ENCODE measurements around the gene TSPO2. TPM values are rescaled to one million over a fixed set of nuclear protein-coding genes. Genes with fewer than 3 reads are reported as not detected.

TSPO2 gene
- not detected in 2 replicates for total RNA-seq
- polyA plus RNA-seq: not detected in 2 replicates
- not detected in 2 replicates for polyA plus RNA-seq (2012)
- polyA minus RNA-seq (ENCODE audit: low replicate concordance): not detected in 2 replicates

- no peaks in the 10 kb centered on the region for H3K4me1 ChIP-seq (ENCODE audit: control insufficient read depth, extremely low read depth, insufficient read depth, low read length)
Measured at GRCh38 chr6:41042226-41043055, at the start of gene TSPO2. Gene TSPO2, plus strand, starts transcription at chr6:41042467. Its CDS starts 519 bp downstream, at chr6:41042986.

GRCh38 chr6:40992746-40993145 lies 49.5 kb upstream of the TSPO2 start:
- no peaks in the 10 kb centered on the region for H3K36me3 ChIP-seq (ENCODE audit: control insufficient read depth, insufficient read depth, low read length)
- no peak overlapping the region for H3K27ac ChIP-seq (ENCODE audit: insufficient read depth, low read length)
- H3K4me3 ChIP-seq (replicated peaks in 1 of 4; ENCODE audit: control extremely low read depth in 1 of 4, insufficient read depth in 1 of 4, low read depth in 3 of 4, low read length in 4 of 4): no peak overlapping the region
- TF ChIP-seq CTCF (conservative IDR thresholded peaks at IDR 0.05 in 1 of 2, IDR thresholded peaks at IDR 0.05 in 1 of 2; ENCODE audit: low read depth in 1 of 2, low read length in 2 of 2): no peak
- TF ChIP-seq EZH2 (IDR thresholded peaks at IDR 0.05; ENCODE audit: low read length, missing control alignments): no peak
- no peaks in the 10 kb centered on the region for H4K20me1 ChIP-seq (ENCODE audit: control insufficient read depth, extremely low read depth, insufficient read depth, low read length)
- no peak overlapping the region for H3K4me2 ChIP-seq (ENCODE audit: extremely low read depth, insufficient read depth, low read length)
- H2AFZ ChIP-seq (ENCODE audit: low read length): no peak overlapping the region
- H3K9me3 ChIP-seq (ENCODE audit: control insufficient read depth, insufficient read depth, low read depth, low read length): no peaks in the 10 kb centered on the region
- no peak for DNase-seq (ENCODE audit: low read depth in 2 of 2)
- peaks cover 5% of the 10 kb centered on the region for H3K4me1 ChIP-seq (ENCODE audit: control insufficient read depth, extremely low read depth, insufficient read depth, low read length)
- H3K9ac ChIP-seq (ENCODE audit: insufficient read depth, low read length): no peak overlapping the region
- H3K27me3 ChIP-seq (ENCODE audit: control insufficient read depth, insufficient read depth, low read length): peaks cover 2% of the 10 kb centered on the region
- no peaks in the 10 kb centered on the region for H3K79me2 ChIP-seq (ENCODE audit: control insufficient read depth, insufficient read depth, low read length)

More at GRCh38 chr6:41042226-41043055, at the start of gene TSPO2:
- no peaks in the 10 kb centered on the region for H3K9me3 ChIP-seq (ENCODE audit: control insufficient read depth, insufficient read depth, low read depth, low read length)
- no peak within 1 kb of the TSS for H3K4me3 ChIP-seq (replicated peaks in 1 of 4; ENCODE audit: control extremely low read depth in 1 of 4, insufficient read depth in 1 of 4, low read depth in 3 of 4, low read length in 4 of 4)
- H2AFZ ChIP-seq (ENCODE audit: low read length): no peak within 1 kb of the TSS
- H3K4me2 ChIP-seq (ENCODE audit: extremely low read depth, insufficient read depth, low read length): no peak within 1 kb of the TSS
- H3K27ac ChIP-seq (ENCODE audit: insufficient read depth, low read length): no peak within 1 kb of the TSS
- H3K9ac ChIP-seq (ENCODE audit: insufficient read depth, low read length): no peak within 1 kb of the TSS
- no peak for TF ChIP-seq EZH2 (IDR thresholded peaks at IDR 0.05; ENCODE audit: low read length, missing control alignments)
- no peak for TF ChIP-seq CTCF (conservative IDR thresholded peaks at IDR 0.05 in 1 of 2, IDR thresholded peaks at IDR 0.05 in 1 of 2; ENCODE audit: low read depth in 1 of 2, low read length in 2 of 2)
- H4K20me1 ChIP-seq (ENCODE audit: control insufficient read depth, extremely low read depth, insufficient read depth, low read length): no peaks in the 10 kb centered on the region
- peaks cover 2% of the 10 kb centered on the region for H3K27me3 ChIP-seq (ENCODE audit: control insufficient read depth, insufficient read depth, low read length)
- H3K36me3 ChIP-seq (ENCODE audit: control insufficient read depth, insufficient read depth, low read length): no peaks in the 10 kb centered on the region
- H3K79me2 ChIP-seq (ENCODE audit: control insufficient read depth, insufficient read depth, low read length): no peaks in the 10 kb centered on the region
- DNase-seq (ENCODE audit: low read depth in 2 of 2): no peak

GRCh38 chr6:40996591-40997233 lies 45.6 kb upstream of the TSPO2 start:
- no peaks in the 10 kb centered on the region for H4K20me1 ChIP-seq (ENCODE audit: control insufficient read depth, extremely low read depth, insufficient read depth, low read length)
- no peak overlapping the region for H3K27ac ChIP-seq (ENCODE audit: insufficient read depth, low read length)
- H3K4me2 ChIP-seq (ENCODE audit: extremely low read depth, insufficient read depth, low read length): no peak overlapping the region
- H3K4me1 ChIP-seq (ENCODE audit: control insufficient read depth, extremely low read depth, insufficient read depth, low read length): peaks cover 5% of the 10 kb centered on the region
- H3K36me3 ChIP-seq (ENCODE audit: control insufficient read depth, insufficient read depth, low read length): no peaks in the 10 kb centered on the region
- H3K9ac ChIP-seq (ENCODE audit: insufficient read depth, low read length): no peak overlapping the region
- no peaks in the 10 kb centered on the region for H3K79me2 ChIP-seq (ENCODE audit: control insufficient read depth, insufficient read depth, low read length)
- peak in 1 of 2 donors; percentile 12 for DNase-seq (ENCODE audit: low read depth in 2 of 2)
- no peak overlapping the region for H2AFZ ChIP-seq (ENCODE audit: low read length)
- TF ChIP-seq CTCF (conservative IDR thresholded peaks at IDR 0.05 in 1 of 2, IDR thresholded peaks at IDR 0.05 in 1 of 2; ENCODE audit: low read depth in 1 of 2, low read length in 2 of 2): no peak
- TF ChIP-seq EZH2 (IDR thresholded peaks at IDR 0.05; ENCODE audit: low read length, missing control alignments): no peak
- no peaks in the 10 kb centered on the region for H3K27me3 ChIP-seq (ENCODE audit: control insufficient read depth, insufficient read depth, low read length)
- H3K9me3 ChIP-seq (ENCODE audit: control insufficient read depth, insufficient read depth, low read depth, low read length): no peaks in the 10 kb centered on the region
- no peak overlapping the region for H3K4me3 ChIP-seq (replicated peaks in 1 of 4; ENCODE audit: control extremely low read depth in 1 of 4, insufficient read depth in 1 of 4, low read depth in 3 of 4, low read length in 4 of 4)
